OCI-LY1 (cell line): Measurements from ENCODE around the gene PEX12.

Experiments used
- H2AFZ ChIP-seq: fragments of 200-600 bp; sonication (generic), shearing (Covaris generic); 2 replicates; pipeline ENCODE4 v1.6.0; 2014; ENCODE audit warnings: antibody characterized with exemption, mild to moderate bottlenecking, low read length
- H3F3A ChIP-seq: fragments of 200-600 bp; sonication (generic), shearing (Covaris generic); 2 replicates; pipeline ENCODE4 v1.6.0; 2014; ENCODE audit warnings: mild to moderate bottlenecking, antibody characterized with exemption, low read length, moderate library complexity; ENCODE audit not compliant: insufficient read depth
- H3K27ac ChIP-seq: fragments of 200-600 bp; sonication (generic); 2 replicates; pipeline ENCODE4 v1.5.1; 2014; ENCODE audit warnings: low read length, mixed run types, mild to moderate bottlenecking, low read depth; ENCODE audit not compliant: poor library complexity, severe bottlenecking
- H3K27me3 ChIP-seq: fragments of 200-600 bp; sonication (generic); 2 replicates; pipeline ENCODE4 v1.6.0; 2014; ENCODE audit warnings: antibody characterized with exemption, mild to moderate bottlenecking, low read length, moderate library complexity; ENCODE audit not compliant: insufficient read depth
- H3K36me3 ChIP-seq: fragments of 200-600 bp; sonication (generic); 2 replicates; pipeline ENCODE4 v1.6.1; 2014; ENCODE audit warnings: mild to moderate bottlenecking, antibody characterized with exemption, low read length, moderate library complexity, mixed read lengths; ENCODE audit not compliant: insufficient read depth
- H3K4me1 ChIP-seq: fragments of 200-600 bp; sonication (generic); 2 replicates; pipeline ENCODE4 v1.5.1; 2014; ENCODE audit warnings: mild to moderate bottlenecking, low read length, moderate library complexity; ENCODE audit not compliant: insufficient read depth, severe bottlenecking
- H3K4me2 ChIP-seq: fragments of 200-600 bp; sonication (generic), shearing (Covaris generic); 2 replicates; pipeline ENCODE4 v1.6.1; 2014; ENCODE audit warnings: low read length
- H3K4me3 ChIP-seq: fragments of 200-600 bp; sonication (generic); 2 replicates; pipeline ENCODE4 v1.5.1; 2014; ENCODE audit warnings: low read length, low read depth, mild to moderate bottlenecking, mixed read lengths; ENCODE audit not compliant: poor library complexity, severe bottlenecking
- H3K79me2 ChIP-seq: fragments of 200-600 bp; shearing (Covaris generic); 2 replicates; pipeline ENCODE4 v1.6.1; 2016; ENCODE audit warnings: mixed run types, low read length, mixed read lengths; ENCODE audit not compliant: insufficient read depth
- H3K9ac ChIP-seq: fragments of 200-600 bp; sonication (generic), shearing (Covaris generic); 2 replicates; pipeline ENCODE4 v1.6.1; 2014; ENCODE audit warnings: mild to moderate bottlenecking, low read length, mixed read lengths
- H3K9me2 ChIP-seq: fragments of 200-600 bp; sonication (generic), shearing (Covaris generic); 2 replicates; pipeline ENCODE4 v1.6.1; 2014; ENCODE audit warnings: low read depth, mild to moderate bottlenecking, low read length, mixed read lengths
- H3K9me3 ChIP-seq: fragments of 200-600 bp; shearing (Covaris generic); 2 replicates; pipeline ENCODE4 v1.6.1; 2014; ENCODE audit warnings: low read length, mixed read lengths
- H4K20me1 ChIP-seq: fragments of 200-600 bp; sonication (generic), shearing (Covaris generic); 2 replicates; pipeline ENCODE4 v1.6.0; 2016; ENCODE audit warnings: mild to moderate bottlenecking, low read length; ENCODE audit not compliant: insufficient read depth
- CTCF ChIP-seq: fragments of 200-600 bp; sonication (generic), shearing (Covaris generic); IDR thresholded peaks from 2 replicates; pipeline ENCODE4 v1.5.1; 2017; ENCODE audit warnings: mild to moderate bottlenecking, antibody characterized with exemption, low read length, moderate library complexity, mixed read lengths
- EZH2 ChIP-seq: fragments of 200-600 bp; sonication (generic), shearing (Covaris generic); IDR thresholded peaks from 2 replicates; pipeline ENCODE4 v1.8.0; 2017; ENCODE audit warnings: borderline replicate concordance, mixed run types, mild to moderate bottlenecking, antibody characterized with exemption, low read length, moderate library complexity, mixed read lengths

Gene PEX12

GRCh38 chr17:35607239-35607847, 29.0 kb upstream of the PEX12 start:
- no peaks in the 10 kb centered on the region for H3K79me2 ChIP-seq
- no peaks in the 10 kb centered on the region for H3F3A ChIP-seq
- no peaks in the 10 kb centered on the region for H4K20me1 ChIP-seq
- H2AFZ ChIP-seq, result no peak overlapping the region
- no peaks in the 10 kb centered on the region for H3K4me1 ChIP-seq
- H3K4me3 ChIP-seq, result no peak overlapping the region
- H3K4me2 ChIP-seq, result no peak overlapping the region
- H3K27me3 ChIP-seq, result no peaks in the 10 kb centered on the region
- peaks cover 46% of the 10 kb centered on the region for H3K36me3 ChIP-seq
- H3K9me2 ChIP-seq, result no peaks in the 10 kb centered on the region
- no peak overlapping the region for H3K9ac ChIP-seq
- H3K9me3 ChIP-seq, result no peaks in the 10 kb centered on the region
- TF ChIP-seq CTCF, result no peak
- no peak for TF ChIP-seq EZH2
- H3K27ac ChIP-seq, result no peak overlapping the region

- Histone ChIP-seq H3K27ac (no peak overlapping the region), H3K4me1 (no peaks in the 10 kb centered on the region), H3K79me2 (no peaks in the 10 kb centered on the region), H3K27me3 (no peaks in the 10 kb centered on the region), H4K20me1 (no peaks in the 10 kb centered on the region), H3K4me3 (no peak overlapping the region), H3K9me2 (no peaks in the 10 kb centered on the region), H3K36me3 (peaks cover 58% of the 10 kb centered on the region), H3F3A (no peaks in the 10 kb centered on the region), H3K9me3 (no peaks in the 10 kb centered on the region), H3K4me2 (no peak overlapping the region), H3K9ac (no peak overlapping the region), H2AFZ (no peak overlapping the region)
- TF ChIP-seq EZH2 (no peak), CTCF (no peak)
These were observed 27.3 kb upstream of the PEX12 start for GRCh38 chr17:35605678-35606077.

GRCh38 chr17:35603674-35604073, 25.3 kb upstream of the PEX12 start:
- Histone ChIP-seq H3K9me3 (no peaks in the 10 kb centered on the region), H3K4me2 (no peak overlapping the region), H3K9me2 (no peaks in the 10 kb centered on the region), H3K9ac (no peak overlapping the region), H3K27ac (no peak overlapping the region), H3K27me3 (no peaks in the 10 kb centered on the region), H4K20me1 (no peaks in the 10 kb centered on the region), H3K4me3 (no peak overlapping the region), H3F3A (no peaks in the 10 kb centered on the region), H3K4me1 (no peaks in the 10 kb centered on the region), H2AFZ (no peak overlapping the region), H3K36me3 (peaks cover 58% of the 10 kb centered on the region), H3K79me2 (no peaks in the 10 kb centered on the region)
- no peak for TF ChIP-seq EZH2

- Histone ChIP-seq H3K4me1 (no peaks in the 10 kb centered on the region), H4K20me1 (no peaks in the 10 kb centered on the region), H3K4me2 (no peak overlapping the region), H3F3A (no peaks in the 10 kb centered on the region), H3K4me3 (no peak overlapping the region), H3K27me3 (no peaks in the 10 kb centered on the region), H3K9ac (no peak overlapping the region), H3K9me3 (no peaks in the 10 kb centered on the region), H3K9me2 (no peaks in the 10 kb centered on the region), H3K79me2 (no peaks in the 10 kb centered on the region; the same call in 1 of the 2 replicates), H3K36me3 (peaks cover 71% of the 10 kb centered on the region), H3K27ac (no peak overlapping the region), H2AFZ (no peak overlapping the region)
- no peak for TF ChIP-seq CTCF
- no peak for TF ChIP-seq EZH2
These were observed 19.2 kb upstream of the PEX12 start for GRCh38 chr17:35597604-35598003.
